HG02970 (cell line): Measurements from ENCODE around the gene KIF12.
"Not testable (repeated sequence)": the region's sequence is repeated elsewhere in the genome, so short reads cannot be mapped to it uniquely, and the experiment has no call there.

Experiments used
- ATAC-seq: cut with Tn5 transposase; IDR thresholded peaks from one replicate; pipeline ENCODE4 v1.9.1; 2021; ENCODE audit warnings: mild to moderate bottlenecking, moderate library complexity, moderate number of reproducible peaks; ENCODE audit not compliant: unreplicated experiment, low FRiP score

KIF12 gene

DNA sequence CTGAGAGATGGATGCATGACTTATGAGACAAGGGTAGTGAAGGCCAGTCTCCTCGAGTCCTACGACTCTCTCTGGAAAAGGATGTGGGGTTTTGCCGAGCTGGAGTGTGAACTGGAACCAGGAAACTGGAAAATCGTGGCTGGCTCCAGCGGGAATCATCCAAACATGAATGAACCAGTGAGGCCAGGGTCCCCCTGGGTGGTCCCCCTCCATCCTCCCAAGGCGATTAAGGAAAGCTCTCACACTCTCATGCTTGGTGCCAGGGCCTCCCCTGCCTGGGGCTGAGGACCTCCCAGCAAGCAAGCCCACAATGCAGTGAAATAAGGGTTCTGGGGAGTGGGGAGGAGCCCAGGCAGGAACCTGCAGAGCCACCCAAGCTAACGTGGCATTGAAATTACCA is 11.4 kb downstream of the KIF12 start:
- ATAC-seq = no peak

DNA sequence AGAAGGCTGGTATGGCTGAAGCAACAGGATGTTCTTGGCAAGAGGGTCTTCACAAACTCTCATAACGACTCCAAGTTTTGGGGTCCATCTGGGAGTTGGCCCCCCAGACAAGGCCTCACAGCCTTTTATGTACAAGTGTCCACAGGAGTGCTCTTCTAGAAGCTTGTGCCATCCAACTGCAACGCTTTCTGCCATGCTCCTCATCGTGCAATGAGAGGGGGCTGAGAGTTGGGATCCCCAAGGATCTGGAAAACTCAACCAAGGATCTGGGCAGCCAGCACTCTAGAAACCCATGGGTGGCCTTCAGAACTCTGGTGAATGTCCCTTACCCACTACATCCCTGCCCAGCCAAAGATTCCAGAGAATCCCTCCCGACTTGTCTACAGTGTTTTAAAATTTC is 12.5 kb downstream of the KIF12 start:
- no peak for ATAC-seq

DNA sequence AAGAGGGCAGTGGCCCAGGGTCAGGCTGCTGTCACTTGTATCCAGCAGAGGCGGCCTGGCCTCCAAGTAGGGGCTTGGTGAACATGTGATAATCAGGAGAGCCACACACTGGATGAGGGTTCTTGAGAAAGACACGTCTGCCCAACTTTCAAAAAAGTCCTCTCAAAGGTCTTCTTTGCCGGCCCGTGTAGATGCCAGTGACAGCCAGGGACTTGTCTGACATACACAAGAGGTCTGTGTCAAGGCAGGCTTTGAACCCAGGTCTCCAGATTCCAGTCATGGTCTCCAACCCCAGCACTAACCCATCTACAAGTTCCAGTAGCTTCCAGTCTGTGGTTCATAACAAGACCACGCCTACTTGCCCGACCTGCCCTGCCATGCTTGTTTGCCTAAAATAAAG is 13.1 kb downstream of the KIF12 start:
- ATAC-seq = no peak

DNA sequence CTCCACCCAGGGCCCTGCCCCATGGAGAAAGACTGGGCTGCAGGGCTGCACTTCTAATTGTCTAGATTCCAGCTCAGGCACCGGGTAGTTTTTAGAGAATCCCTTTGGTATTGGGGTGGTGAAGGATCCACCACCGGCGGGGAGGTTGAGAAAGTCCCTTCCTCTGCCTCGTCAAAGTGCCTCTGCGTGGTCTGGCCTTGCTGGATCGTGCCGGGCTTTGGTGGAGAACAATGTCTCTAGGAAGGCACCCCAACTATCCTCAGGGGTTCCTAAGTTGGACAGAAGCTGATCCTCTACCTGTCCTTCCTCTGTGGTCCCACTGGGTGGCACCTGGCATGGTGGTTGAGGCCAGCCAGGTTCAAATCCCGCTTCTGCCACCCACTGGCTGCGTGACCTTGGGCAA is 13.7 kb downstream of the KIF12 start:
- ATAC-seq = no peak

DNA sequence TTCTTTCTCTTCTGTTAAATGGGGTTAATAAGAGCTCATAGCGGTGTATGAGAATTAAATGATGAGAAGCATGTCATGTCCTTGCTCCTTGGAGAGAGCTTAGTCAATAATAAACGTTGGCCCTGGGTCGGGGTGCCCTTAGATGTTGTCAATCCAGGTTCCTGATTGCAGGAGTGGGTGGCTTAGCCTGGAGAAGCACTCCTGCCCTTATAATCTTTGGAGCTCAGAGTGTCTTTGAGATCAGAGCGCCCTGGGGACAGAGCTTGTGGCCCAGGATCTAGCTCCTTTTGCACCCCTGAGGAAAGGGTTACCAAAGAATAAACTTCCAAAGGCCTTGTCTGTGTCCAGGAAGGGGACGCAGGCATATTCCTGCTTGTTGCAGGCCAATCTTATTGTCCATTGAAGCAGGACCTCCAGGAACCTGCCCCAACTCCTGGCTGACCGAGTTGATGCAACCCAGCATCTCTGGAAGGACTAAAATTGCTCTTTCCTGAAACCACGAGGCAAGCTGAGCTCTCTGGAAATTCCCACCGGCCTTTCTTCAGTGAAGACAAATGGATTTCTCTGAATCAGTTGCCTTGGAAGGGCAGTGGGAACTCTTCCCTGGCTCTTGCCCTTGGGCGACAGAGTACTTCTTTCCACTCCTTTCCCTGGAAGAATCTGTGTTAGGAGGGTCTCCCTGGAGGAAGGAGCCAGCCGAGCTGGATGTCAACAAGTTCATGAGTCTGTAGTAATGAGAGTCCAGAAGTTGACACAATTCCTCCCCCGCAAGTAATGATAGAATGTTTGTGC is 14.6 kb downstream of the KIF12 start:
- no peak for ATAC-seq

DNA sequence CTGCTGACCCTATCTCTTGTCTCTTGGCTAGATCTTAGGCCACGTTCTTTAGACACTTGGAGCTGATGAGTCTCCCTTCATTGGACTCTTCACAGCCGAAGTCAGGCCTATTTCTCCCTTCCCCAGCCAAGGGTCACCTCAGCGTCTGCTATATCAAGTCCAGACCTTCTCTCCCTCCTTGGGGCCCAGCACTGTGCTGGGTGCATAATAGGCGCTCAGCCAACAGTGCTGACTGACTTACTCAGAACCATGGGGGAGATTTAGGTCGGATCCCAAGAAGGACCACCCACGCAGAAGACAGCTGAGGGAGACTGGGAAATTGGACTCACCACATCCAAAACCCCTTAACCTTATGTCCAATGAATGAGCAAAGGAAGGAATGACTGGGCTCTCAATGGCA is 15.4 kb downstream of the KIF12 start:
- ATAC-seq = no peak

DNA sequence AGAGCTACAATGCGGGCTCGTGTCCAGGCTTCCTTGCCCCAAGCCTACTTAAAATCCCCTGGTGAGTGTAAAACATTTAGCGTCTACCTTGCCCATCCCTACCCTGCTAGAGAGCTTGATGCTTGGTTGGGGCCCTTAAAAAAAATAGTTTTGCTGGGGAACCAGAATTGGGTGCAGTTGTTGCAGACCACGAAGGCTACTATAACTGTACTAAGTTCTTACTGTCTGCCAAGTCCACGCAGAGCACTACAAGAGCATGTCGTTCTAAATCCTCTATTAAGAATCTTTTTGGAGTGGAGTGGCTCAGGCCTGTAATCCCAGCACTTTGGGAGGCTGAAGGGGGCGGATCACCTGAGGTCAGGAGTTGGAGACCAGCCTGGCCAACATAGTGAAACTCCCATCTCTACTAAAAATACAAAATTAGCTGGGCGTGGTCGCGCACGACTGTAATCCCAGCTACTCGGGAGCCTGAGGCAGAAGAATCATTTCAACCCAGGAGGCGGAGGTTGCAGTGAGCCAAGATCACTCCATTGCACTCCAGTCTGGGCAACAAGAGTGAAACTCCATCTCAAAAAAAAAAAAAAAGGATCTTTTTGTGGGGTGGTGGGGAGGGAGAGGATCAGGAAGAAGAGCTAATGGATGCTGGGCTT is 16.2 kb downstream of the KIF12 start:
- ATAC-seq = not testable (repeated sequence)

DNA sequence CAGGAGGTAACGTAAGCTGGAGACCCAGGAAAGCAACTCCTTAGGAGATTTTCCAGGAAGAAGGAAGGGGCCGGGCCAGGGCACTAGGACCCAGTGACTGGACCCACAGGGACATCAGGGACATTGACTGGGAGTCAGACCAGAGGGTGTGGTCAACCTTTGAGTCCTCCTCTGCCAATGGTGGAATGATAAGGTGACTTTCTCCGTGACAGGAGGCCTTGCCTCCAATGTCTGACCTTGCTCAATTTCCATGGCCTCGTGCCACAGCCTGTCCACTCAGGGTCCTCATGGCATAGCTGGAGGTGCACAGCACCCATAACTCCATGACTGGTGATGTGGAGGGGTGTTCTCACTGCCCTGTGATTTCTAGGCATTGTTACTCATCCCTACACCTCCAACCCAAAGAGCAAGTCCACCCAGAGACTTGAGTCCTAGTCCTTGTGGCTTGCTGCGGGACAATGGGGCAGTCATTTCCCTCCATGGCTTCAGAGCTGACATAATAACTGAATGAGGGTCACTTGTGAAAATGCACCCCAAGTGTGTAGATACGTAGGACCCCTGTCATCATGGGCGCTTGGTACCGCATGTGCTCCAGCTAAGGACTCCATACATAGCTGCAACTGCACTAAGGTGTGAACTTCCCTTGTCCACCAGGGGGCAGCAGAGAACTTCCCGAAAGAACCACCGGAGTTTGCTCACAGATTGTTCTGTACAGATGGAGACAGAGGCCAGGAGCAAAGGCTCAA is 16.9 kb downstream of the KIF12 start:
- no peak for ATAC-seq

DNA sequence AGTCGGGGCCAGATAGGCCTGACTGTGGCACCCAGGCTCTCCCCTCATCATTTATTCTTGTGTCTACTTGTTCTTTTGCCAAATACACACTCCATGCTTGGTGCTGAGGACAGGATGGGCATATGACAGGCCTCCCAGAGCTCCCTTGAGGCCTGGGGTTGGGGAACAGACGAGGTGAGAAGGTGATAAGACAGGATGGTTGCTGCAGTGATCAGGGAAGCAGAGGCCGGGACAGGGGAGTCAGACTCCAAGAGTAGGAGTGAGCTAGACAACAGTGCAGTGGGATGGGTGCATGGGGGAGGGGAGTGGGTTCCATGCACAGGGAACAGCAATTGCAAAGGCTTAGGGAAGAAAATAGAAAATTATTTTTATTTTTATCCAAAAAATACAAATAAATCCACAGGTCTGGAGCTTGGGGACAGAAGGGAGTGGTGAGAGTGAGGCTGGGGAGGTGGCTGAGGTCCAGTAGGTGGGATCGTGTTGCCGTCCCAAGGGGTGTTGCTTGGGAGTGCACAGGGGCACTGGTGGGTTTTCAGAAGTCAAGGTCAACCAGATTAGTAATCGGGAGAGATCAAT is 17.6 kb downstream of the KIF12 start:
- no peak for ATAC-seq

DNA sequence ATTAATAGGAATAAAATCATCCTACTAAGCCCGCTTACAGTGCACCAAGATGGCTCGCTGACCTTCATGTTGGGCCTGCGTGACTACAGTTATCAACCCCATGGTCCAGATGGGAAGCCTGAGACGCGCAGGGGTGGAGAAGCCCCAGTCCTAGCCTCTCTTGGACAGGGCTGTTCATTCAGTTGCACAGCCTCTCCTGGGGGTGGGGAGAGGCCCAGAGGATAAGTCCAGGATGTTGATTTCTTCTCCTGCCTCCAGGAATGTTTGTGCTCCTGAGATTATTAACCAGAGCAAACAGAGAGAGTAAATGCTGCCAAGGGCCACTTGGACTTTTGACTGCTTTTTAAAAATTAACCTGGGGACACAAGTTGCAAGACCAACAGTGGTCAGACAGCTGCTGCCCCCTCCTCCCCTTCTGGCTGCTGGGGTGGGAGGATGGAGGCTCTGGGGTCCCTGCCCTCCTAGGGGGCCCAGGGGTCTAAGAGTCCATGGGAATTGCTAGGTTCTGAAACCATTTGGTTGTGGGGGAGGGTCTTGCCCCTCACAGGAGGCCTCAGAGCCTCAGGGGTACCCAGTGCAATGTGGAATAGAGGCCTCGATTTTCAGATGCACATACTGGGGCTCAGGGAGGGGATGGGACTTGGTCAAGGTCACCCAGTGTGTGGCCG is 18.2 kb downstream of the KIF12 start:
- no peak for ATAC-seq

DNA sequence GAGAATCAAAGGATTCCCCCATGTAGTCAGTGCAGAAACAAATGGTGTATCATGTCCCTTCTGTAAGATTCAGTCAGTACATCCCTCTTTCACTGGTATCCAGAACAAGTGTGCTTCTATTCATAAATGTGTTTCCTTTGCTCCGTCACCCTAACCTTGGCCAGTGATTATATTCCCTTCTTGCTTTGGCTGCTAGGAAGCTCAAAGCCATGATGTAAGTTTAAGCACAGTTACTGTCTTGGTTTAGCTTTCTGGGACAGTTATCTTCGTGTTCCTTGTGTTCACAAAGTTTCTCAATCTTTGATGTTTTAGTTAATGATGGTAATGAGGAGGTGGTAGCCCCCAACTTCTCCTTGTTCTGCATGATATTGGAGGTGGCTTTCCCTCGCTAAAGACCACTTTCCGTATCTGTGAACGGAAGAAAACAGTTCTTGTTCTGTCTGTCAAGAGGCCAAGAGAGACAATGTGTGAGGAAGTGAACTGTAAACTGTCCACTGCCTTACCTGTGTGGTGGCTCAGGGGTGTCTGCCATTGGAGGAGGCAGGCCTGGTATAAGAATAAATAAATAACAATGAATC is 18.8 kb downstream of the KIF12 start:
- no peak for ATAC-seq

DNA sequence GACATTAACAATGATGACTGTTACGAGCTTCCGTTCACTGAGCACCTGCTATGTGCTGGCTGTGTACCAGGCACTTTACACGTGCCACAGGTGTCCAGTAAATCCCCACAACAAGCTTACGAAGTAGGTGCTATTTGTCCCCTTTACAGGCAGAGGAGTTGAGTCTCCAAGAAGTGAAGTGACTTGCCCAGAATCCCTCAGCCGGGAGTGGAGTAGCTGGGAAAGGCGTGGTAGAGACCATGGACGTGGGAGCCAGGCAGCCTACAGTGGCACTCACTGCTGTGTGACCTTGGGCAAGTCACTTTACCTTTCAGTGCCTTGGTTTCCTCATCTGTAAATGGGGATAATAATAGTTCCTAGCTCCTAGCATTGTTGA is 20.3 kb downstream of the KIF12 start:
- ATAC-seq = no peak

DNA sequence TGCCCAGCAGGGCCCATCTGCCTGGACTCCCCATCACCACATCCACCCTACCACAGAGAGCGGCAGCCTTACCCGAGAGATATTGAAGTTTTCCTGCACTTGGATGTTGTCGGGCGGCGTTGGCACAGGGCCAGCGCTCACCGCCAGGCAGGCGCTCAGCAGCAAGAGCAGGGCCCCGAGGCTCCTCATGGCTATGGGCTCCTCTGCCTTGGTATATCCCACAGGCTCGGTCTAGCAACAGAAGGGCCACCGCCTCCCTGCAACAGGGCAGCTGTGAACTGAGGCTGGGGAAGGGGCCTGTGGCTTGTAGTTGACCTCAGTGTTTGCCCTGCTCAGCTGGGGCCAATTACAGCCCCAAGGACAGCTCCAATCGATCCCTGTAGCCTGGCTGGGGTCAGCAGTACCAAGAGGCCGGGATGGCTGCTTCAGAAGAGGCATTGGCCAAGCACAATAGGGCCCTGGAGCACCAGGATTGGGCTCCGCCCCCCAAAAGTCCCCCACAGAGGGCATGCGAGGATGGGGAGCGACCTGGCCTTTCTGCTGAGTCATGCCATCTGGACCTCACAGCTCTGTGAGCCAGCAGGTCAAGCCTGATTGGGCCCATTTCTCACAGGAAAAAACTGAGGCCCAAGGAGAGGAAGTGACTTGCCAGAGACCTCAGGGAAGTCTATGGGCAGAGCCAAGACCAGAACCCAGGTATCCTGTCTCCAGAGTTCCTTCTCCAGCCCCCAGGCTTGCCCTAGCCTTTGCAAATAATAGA is 20.9 kb downstream of the KIF12 start, which contains the start of gene AMBP:
TSS of gene AMBP (minus strand) at position 280 of the 760 bp plus-strand sequence. CDS start at position 189, 91 bp downstream.
- no peak for ATAC-seq

DNA sequence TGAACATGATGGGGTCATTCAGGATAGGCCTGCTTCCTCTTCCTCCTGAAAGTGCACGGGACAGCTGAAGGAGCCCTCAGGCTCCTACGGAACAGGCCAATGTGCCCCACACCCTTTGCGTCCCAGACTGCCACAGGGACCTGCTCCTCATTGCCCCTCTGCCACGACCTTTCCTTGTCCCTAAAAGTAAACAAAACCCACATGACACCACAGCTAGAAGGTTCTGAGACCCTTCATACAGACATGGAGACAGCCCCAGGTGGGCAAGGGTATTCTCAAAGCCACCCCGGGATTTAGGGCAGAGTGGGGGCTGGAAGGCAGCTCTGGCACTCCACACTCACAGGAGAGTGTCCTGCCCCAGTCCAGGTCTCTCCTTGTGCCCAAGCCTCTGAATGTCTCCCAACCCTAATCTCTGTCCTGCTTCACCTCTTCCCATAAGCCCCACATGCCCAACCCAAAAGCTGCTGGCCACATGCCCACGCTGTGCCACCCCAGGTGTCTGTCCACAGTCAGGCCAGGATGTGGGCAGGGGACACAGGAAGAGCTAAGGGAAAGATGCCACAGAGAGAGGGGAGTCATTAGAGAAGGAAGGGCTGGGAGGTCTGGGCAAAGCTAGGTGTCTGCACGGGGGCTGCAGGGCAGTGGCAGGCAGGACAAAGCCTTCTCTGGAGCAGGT is 21.8 kb downstream of the KIF12 start:
- ATAC-seq = no peak

DNA sequence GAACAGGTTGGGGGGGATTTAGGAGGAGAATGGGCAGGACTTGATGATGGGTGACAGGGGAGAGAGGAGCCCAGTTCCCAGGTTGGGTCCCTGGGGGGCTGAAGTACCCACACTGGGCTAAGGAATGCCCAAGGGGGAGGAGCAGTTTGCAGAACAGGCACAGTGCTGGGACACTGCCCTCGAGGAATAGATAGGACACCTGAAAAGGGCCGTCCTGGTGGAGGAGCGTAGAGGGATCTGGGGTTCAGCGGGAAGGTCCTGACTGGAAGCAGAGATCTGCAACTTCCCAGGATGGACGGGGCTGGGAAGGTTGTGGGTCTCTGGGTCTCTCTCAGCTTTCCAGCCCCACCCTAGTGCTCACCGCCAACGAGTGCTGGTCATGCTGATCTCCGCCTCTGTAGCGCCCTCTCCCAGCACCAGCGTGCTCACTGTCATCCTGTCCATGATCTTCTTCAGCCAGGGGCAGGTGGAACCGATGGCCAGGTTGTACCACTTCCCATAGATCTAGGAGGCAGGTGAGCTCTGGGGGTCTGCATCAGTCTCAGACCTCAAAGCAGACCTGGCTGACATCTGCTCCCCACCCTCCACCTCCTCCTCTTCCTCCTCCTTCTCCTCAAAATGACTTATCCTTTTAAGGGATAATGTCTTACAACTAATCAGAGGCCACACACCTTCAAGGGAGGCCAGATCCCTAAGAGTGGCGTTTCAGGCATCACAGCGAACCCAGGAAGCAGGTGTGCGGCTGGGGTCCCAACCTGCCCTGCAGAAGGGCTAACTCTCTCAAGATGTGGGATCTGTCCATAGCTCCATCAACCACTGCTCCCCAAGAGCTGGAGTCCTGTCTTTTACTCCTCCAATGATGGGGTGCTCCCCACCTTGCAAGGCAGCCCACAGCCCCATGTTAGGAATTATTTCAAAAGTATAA is 22.6 kb downstream of the KIF12 start:
- no peak for ATAC-seq

DNA sequence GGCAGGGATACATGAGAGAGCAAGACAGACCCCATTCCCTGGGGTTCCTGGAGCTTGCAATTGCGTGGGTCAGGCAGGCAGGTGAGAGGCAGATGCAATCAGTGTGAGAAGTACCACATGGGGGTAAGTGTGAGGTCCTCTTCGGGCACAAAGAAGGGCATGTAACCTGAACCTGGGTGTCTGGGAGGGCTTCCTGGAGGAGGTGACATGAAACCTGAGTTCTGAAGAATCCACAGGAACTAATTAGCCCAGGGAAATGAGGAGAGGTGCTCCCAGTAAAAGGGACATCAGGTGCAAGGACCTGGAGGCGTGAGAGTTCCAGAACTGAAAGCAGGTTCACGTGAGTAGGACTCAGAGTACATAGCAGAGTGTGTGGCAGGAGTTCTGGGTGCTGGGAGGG is 23.5 kb downstream of the KIF12 start:
- ATAC-seq = no peak

DNA sequence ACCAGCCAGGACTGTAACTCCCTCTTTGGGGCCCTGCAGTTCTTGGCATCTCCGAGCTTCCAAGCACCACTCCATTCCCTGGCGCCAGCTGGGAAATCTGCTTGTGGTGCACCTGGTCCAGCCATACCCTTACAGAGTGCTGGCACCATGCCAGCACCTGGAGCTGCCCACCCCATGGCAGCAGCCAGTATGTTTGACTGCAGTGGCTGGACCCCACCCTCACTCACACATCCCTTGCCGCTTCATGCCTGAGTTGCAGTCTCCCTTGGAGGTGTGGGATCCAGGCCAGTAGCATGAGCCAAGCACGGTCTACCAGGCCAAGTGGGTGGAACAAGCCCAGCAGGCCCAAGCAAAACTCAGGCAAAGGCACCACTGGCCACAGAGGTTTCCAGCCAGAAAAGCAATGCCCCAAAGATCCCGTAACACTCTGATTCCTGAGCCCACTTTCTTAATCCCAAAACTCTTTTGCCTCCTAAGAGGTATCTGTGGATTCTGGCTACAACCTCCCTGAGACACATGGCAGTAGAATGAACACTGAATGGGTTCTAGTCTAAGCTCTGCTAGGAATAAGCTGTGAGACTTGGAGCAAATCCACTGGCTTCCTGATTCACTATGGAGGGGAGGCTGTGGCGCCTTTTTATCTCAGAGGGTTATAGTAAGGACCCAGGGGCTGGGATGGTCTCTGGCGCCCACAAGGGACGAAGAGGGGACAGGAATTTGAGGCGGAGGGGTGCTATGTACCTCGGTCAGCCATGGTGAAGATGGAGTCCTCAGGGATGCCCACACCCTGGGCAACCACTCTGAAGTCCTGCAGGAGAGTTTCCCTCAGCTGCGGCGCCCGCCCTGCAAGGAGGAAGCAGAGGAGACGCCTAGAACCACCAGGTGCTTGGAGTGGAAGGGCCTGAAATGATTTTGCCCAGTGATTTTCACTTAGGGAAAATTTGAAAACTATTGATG is 26.6 kb downstream of the KIF12 start:
- ATAC-seq = no peak
